DND-41 (cell line): ENCODE measurements around the gene PTCRA.

Experiments used
- EZH2 ChIP-seq: IDR thresholded peaks from 3 replicates; pipeline ENCODE4 v1.6.1; 2012; ENCODE audit warnings: borderline replicate concordance, low read depth, mild to moderate bottlenecking, moderate library complexity, low read length, inconsistent platforms; ENCODE audit not compliant: severe bottlenecking
- TF ChIP-seq, protein P1 (sequence below): IDR thresholded peaks from 2 replicates; pipeline ENCODE4 v1.5.1; 2012; ENCODE audit warnings: borderline replicate concordance, low read length, moderate library complexity, mild to moderate bottlenecking; ENCODE audit not compliant: poor library complexity, severe bottlenecking; ENCODE audit errors: extremely low read depth

DNA sequence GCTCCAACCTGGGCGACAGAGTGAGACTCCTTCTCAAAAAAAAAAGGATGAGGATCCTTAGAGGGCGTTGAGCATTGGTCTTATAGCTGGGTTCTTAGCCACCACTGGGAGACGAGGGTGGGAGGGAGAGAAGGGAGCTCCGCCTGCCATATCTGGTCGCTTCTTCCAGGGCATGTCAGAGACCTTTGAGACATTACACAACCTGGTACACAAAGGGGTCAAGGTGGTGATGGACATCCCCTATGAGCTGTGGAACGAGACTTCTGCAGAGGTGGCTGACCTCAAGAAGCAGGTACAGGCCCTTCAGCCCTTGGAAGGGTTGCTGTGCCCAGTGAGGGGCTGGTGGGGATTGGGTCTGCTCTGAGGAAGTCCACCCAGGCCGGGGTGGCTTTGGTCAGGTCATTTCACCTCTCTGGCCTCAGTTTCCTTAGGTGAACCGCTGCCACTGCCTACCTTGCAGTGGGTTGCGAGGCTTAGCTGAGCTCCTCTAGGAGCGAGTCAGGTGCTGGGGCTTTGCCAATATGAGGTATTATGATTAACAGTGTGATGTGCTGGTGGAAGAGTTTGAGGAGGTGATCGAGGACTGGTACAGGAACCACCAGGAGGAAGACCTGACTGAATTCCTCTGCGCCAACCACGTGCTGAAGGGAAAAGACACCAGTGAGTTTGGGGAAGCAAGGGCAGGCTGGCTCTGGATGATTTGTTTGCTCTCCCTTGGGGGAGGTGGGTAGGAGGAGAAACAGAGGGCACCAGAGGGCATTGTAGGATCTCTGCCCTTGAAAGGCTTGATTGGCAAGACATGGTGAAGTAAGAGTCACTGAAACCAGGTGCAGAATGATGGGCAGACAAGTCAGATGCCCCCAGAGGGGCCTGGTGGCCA is 21.9 kb downstream of the PTCRA start:
- TF ChIP-seq, protein P1, sequence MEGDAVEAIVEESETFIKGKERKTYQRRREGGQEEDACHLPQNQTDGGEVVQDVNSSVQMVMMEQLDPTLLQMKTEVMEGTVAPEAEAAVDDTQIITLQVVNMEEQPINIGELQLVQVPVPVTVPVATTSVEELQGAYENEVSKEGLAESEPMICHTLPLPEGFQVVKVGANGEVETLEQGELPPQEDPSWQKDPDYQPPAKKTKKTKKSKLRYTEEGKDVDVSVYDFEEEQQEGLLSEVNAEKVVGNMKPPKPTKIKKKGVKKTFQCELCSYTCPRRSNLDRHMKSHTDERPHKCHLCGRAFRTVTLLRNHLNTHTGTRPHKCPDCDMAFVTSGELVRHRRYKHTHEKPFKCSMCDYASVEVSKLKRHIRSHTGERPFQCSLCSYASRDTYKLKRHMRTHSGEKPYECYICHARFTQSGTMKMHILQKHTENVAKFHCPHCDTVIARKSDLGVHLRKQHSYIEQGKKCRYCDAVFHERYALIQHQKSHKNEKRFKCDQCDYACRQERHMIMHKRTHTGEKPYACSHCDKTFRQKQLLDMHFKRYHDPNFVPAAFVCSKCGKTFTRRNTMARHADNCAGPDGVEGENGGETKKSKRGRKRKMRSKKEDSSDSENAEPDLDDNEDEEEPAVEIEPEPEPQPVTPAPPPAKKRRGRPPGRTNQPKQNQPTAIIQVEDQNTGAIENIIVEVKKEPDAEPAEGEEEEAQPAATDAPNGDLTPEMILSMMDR = no peak
- TF ChIP-seq EZH2 = no peak
